NCI-H82 treated with DMSO at 0.1 percent for 48 hours (cell line): ENCODE measurements around the gene EML5.

Experiments used
- DNase-seq: peaks from one replicate; lab custom pipeline; 2025; ENCODE audit not compliant: unreplicated experiment; lab: John Stamatoyannopoulos, UW

The EML5 gene

GRCh38 chr14:88618476-88618875, 174.3 kb downstream of the EML5 start:
- no peak for DNase-seq

- no peak for DNase-seq
Observed at GRCh38 chr14:88617479-88617878, 175.3 kb downstream of the EML5 start.

DNA sequence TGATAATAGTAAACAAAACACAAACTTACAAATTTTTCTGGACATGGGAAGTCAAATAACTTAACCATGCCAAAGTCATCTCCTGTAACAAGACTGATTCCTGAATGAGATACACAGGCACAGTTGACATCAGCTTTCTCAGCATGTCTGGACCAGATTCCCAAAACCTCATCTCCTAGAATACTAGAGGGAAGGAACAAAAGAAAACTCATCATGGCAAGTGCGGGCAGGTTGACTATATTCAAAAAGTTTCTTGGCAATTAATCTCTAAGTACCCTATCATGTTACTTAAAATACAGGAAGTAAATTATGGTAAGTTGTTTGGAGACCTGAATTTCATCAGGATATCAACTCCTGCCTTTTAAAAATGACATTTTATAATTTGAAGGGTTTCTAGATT, 176.1 kb downstream of the EML5 start:
- no peak for DNase-seq

- no peak for DNase-seq
Observed at GRCh38 chr14:88614218-88614907, 178.4 kb downstream of the EML5 start.

DNA sequence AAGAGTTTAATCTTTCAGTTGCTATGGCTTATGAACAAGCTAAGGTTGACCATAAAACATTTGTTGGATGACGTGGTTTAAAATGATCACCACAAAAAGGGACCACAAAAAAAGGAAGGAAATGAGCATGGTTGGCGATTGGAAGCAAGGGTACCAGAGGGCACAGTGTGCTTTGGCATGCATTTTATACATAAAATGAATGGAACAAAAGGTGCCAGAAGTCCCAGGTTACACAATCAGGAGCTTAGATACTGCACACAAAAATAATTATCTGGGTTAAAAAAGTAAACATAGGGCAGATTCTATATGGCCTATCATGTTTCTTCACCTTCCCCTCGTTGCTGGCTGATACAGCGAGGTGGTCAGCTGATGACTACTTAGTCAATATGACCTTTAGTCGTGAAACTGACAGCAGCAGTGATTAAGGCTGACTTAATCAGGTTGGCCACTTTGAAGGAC, 179.2 kb downstream of the EML5 start:
- no peak for DNase-seq

GRCh38 chr14:88612981-88613380, 179.8 kb downstream of the EML5 start:
- no peak for DNase-seq

DNA sequence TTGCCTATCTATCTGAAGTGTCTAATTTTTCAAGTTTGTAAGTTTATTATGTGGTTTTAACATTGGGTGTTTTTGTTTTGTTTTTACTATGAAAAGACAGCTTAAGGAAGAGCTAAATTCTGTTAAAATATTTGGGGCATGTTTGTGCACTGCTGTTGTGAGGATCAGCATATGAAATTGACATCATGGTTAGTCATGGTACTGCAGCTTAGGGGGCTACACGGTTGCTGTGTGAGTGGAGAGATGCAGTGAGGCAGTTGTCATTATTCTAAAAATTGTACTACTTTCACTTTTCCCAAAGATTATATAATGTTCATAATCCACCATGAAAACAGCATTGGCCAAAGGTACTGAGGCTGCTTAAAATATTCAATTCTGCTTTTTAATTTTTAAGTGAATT, 180.9 kb downstream of the EML5 start:
- DNase-seq: no peak

GRCh38 chr14:88607829-88608228, 184.9 kb downstream of the EML5 start:
- no peak for DNase-seq

GRCh38 chr14:88605594-88605993, 187.2 kb downstream of the EML5 start:
- DNase-seq: no peak

DNA sequence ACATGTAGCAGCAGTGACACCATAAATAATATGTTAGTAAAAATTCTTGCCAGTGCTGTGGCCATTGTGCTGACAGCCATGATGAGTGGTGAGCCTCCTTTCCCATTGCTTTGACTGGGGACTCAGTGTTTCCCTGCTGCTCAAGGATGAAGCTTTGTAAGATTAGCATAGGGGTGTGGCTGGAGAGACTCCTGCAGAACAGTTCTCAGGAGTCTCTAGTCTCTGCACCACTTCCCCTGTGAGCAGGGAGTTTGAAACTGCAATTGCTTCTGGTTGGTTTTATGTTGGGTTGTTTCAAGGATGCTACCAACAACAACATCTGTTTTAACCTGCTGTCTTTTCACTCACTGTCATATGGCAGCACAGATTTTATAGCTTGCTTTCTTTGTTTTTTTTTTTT, 188.5 kb downstream of the EML5 start:
- DNase-seq: no peak

DNA sequence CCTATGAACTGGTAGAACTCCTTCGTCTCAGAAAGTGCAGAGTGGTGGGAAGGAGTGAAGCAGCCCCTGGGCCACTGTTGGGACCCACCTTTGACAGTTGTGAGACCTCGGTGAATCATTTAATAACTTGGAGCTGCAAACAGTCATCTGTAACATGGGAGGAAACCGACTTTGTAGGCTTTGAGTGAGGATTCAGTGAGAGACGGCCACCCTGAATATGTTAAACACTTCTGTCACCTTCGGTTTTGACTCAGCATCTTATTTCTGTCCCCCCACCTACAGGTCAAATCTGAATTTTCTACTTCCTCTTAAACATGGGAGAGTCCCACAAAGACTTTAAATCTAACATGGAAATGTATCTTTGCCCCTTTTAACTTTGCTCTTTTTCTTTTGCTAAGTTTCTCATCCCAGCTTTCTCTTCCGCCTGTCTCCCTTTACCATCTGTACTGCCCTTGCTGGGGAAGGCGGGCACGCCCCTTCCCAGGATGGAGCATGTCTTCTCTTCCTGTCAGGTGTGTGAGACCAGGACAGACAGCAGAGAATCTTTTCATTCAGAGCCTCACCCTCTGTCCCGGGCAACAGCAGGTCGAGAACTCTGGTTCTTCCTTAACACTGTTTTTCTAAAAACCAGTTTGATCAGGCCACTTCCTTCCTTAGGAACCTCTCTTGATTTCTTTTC, 192.9 kb downstream of the EML5 start:
- no peak for DNase-seq

GRCh38 chr14:88599326-88599725, 193.4 kb downstream of the EML5 start:
- DNase-seq: no peak

GRCh38 chr14:88598097-88598675, 194.6 kb downstream of the EML5 start:
- DNase-seq: no peak

DNA sequence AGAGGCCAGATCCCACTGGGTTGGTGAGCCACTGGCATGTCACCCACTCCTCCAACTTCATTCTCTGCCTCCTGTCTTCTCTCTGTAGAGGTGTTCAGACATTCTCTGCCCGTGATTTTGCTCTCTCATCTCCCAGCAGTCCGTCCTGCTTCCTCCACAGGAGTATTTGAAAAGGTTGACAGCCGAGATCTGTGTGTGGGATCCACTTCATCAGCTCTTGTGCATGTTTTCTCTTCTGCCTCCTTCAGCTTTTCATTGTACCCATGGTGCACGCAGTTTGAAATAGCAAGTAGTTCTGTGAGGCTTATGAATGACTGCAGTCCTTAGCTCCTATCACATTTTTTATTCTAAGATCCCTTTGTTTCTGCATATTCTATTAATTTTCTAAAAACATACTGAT, 195.2 kb downstream of the EML5 start:
- no peak for DNase-seq

- no peak for DNase-seq
Observed at GRCh38 chr14:88597038-88597437, 195.7 kb downstream of the EML5 start.

GRCh38 chr14:88592031-88592430, 200.7 kb downstream of the EML5 start:
- DNase-seq: no peak

DNA sequence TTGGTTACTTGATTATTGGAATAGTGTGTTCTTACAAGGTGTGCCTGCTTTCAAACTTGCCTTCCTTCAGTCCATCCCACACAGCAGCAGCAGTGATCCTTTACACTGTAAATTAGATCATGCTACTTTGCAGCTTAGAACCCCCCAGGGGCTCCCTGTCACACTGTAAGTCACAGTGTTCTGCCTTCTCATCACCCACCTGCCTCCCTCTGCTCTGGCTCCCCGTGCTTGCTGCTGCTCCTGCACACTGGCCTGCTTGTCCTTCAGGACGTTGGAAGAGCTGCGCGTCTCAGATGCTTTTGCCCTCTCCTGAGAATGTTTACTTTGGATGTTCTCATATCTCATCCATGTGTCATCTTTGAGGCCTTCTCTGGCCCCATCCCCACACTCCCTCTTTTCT, 202.6 kb downstream of the EML5 start:
- DNase-seq: no peak

- no peak for DNase-seq
Observed at GRCh38 chr14:88588081-88588480, 204.7 kb downstream of the EML5 start.

DNA sequence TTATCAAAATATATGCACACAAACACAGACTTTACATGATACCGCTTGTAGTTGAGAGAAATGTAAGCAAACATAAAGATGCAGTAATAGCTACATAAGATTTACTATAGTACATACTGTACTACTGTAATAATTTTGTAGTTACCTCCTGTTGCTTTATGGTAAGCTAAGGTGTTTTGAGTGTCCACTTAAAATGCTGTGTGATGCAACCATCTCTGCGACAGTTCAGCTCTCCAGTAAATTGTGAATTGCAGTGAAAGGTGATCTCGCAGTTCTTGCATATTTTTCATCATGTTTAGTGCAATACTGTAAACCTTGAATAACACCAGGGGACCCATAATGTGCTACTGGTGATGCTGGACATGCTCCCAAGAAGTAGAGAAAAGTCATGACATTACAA, 208.3 kb downstream of the EML5 start:
- no peak for DNase-seq

- no peak for DNase-seq
Observed at GRCh38 chr14:88576222-88576621, 216.5 kb downstream of the EML5 start.

DNA sequence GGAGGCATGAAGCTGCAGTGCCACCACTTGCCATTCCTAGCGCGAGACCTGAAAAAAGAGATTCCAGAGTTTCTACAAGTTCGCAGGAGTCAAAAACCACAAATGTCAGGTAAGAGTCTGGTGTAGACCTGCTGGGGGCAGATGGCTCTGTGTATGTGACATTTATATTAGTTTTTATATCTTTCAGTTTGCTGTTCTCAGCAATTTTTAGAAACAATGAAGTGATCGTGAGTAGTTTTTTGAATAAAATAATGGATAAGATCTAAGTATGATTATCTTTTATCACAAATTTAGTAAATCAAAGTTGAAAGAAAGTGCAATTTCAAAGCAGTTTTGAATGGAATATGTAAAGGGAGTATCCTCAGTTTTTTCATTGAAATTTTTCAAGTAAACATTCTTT, 220.6 kb downstream of the EML5 start:
- no peak for DNase-seq

DNA sequence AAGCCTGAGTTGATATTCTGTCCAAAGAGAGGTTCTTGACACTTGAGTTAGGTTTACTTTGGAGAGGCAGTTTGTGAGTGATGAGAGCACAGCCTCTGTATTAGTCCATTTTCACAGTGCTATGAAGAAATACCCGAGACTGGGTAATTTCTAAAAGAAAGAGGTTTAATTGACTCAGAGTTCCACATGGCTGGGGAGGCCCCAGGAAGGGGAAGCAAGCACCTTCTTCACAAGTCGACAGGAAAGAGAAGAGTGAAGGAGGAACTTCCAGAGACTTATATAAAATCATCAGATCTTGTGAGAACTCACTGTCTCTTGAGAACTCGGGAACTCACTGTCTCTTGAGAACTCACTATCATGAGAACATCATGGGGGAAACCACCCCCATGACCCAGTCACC, 224.6 kb downstream of the EML5 start:
- DNase-seq: no peak
